GM10248 (cell line): Measurements from ENCODE around the gene NRXN2.

Experiments used
- CTCF ChIA-PET: fragments of 300-600 bp; sonication (Branson Sonifier 250); formaldehyde crosslinking; extraction: SDS; loops from one replicate; lab custom pipeline; 2021; ENCODE audit warnings: antibody characterized with exemption; lab: Yijun Ruan, JAX
- POLR2A ChIA-PET: fragments of 350-650 bp; sonication (Branson Sonifier 250); formaldehyde crosslinking; extraction: SDS; loops from one replicate; lab custom pipeline; 2020; ENCODE audit warnings: antibody characterized with exemption; lab: Yijun Ruan, JAX
- DNase-seq: peaks from one replicate; pipeline ENCODE4 v3.0.0; 2012; ENCODE audit errors: extremely low spot score
- TF ChIP-seq, protein P1 (sequence below): IDR thresholded peaks from 2 replicates; pipeline ENCODE4 v1.5.1; 2012; ENCODE audit warnings: mild to moderate bottlenecking, low read depth; ENCODE audit errors: extremely low read depth, missing control alignments, control extremely low read depth

Gene NRXN2

DNA sequence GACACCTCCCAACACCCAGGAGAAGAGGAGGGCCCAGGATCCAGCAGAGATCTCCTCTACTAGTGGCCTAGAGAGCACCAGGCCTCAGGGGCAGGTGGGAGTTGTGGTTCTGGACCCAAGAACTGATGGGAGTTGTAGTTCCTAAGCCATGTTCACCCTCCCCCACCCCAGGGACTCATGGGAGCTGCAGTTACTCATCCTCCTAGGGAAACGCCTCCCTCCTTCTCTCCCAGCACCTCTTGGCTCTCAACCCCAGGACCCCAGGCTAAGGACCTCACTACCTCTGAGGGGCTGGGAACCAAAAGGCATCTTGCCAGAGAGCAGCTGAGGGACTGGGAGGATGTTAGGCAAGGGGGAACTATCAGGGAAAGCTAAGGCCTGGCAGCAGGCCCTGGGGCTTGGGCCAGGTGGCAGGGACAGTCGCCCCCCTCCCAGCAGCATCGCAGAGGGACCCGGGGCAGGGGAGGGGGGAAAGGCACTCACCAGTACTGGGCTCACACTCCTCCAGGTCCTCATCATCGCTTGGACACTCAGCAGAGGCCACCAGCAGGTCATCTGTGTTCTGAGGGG lies 103.1 kb downstream of the NRXN2 start:
- TF ChIP-seq, protein P1, sequence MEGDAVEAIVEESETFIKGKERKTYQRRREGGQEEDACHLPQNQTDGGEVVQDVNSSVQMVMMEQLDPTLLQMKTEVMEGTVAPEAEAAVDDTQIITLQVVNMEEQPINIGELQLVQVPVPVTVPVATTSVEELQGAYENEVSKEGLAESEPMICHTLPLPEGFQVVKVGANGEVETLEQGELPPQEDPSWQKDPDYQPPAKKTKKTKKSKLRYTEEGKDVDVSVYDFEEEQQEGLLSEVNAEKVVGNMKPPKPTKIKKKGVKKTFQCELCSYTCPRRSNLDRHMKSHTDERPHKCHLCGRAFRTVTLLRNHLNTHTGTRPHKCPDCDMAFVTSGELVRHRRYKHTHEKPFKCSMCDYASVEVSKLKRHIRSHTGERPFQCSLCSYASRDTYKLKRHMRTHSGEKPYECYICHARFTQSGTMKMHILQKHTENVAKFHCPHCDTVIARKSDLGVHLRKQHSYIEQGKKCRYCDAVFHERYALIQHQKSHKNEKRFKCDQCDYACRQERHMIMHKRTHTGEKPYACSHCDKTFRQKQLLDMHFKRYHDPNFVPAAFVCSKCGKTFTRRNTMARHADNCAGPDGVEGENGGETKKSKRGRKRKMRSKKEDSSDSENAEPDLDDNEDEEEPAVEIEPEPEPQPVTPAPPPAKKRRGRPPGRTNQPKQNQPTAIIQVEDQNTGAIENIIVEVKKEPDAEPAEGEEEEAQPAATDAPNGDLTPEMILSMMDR = no peak
- ChIA-PET POLR2A (no interaction called here), CTCF (no interaction called here)
- no peak for DNase-seq

DNA sequence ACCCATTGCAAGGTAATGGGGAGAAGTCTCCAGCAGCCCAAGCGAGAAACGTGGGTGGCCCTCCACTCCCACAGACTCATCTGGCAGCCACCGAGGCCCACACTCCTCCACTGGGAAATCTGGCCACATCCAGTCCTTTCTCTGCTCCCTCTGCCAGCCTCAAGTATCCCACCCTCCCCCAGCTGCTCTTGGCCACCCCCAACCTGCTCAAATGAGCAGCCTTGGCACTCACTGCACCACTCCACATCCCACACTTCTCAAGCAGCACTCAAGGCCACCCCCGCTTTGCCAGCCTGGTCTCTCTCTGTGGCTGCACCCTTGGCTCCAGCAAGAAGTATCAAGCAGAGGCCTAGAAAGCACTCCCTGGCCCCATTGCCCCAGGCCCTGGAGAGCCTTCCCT lies 103.8 kb downstream of the NRXN2 start:
- no peak for DNase-seq
- CTCF ChIA-PET = interaction anchor here (2.9 kb wide), 1 partner anchor 31 kb away, joined by 9 read pairs; no protein-coding TSS in a partner anchor
- TF ChIP-seq, protein P1 = no peak
- POLR2A ChIA-PET = interaction anchor here (0.6 kb wide), 1 partner anchor 293 kb away, joined by 9 read pairs; no protein-coding TSS in a partner anchor

DNA sequence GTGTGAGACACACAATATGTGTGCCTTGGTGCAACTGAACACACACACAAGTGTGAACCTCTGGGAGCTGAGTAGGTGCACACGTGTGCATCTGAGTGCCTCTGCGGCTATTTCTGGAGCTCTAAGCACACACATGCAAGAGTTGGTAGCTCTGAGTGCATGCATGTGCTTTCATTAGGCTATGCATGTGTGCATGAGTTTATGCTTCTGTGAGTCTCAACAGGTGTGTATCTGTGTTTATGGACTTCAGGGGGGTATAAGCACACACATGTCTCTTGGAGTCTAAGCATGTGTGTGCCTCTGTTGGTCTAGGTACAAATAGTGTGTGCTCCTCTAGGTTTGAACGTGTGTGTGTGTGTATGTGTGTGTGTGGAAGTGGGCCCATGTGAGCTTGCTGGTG lies 106.2 kb downstream of the NRXN2 start:
- ChIA-PET CTCF (interaction anchor here (2.9 kb wide), 1 partner anchor 34 kb away, joined by 9 read pairs; no protein-coding TSS in a partner anchor), POLR2A (no interaction called here)
- TF ChIP-seq, protein P1 = no peak
- DNase-seq = no peak

DNA sequence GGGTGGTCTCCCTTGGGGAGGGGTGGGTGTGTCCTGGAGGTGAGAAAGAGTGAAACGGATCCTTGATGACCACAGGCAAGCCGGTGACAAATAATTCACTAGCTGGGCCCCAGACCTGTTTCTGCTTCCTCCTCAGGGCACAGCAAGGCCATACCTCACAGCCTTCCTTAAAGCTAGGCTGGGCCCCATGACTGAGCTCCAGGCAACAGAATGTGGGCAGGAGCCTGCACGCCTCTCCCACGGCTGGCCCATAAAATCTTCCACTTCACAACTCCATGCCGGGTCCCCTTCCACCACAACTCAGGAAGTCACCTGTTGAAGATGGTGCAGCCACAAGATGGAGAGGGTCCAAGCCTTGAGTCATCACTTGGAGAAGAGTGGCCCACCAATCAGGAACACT lies 108.1 kb downstream of the NRXN2 start:
- ChIA-PET POLR2A (no interaction called here), CTCF (interaction anchor here (1.0 kb wide), 1 partner anchor 74 kb away, joined by 3 read pairs; no protein-coding TSS in a partner anchor)
- no peak for DNase-seq
- TF ChIP-seq, protein P1 = no peak

DNA sequence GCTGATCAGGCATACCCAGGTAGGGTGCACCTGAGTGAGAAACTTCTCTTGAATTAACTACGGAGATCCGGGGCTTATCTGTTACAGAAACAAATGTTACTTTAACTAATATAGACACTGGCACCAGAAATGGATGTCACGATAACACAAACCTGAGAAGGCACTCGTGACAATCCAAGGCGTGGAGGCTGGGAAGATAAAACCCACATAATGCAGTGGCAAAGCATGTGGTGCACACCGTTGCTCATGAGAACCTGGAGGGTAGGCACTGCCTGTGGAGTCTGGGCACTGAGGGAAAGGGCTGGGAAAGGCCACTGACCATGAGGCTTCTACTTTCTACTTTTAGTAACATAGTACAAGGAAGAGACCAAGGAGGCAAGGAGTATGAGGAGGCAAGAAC lies 109.3 kb downstream of the NRXN2 start:
- CTCF ChIA-PET = no interaction called here
- no peak for DNase-seq
- TF ChIP-seq, protein P1 = no peak
- POLR2A ChIA-PET = no interaction called here

DNA sequence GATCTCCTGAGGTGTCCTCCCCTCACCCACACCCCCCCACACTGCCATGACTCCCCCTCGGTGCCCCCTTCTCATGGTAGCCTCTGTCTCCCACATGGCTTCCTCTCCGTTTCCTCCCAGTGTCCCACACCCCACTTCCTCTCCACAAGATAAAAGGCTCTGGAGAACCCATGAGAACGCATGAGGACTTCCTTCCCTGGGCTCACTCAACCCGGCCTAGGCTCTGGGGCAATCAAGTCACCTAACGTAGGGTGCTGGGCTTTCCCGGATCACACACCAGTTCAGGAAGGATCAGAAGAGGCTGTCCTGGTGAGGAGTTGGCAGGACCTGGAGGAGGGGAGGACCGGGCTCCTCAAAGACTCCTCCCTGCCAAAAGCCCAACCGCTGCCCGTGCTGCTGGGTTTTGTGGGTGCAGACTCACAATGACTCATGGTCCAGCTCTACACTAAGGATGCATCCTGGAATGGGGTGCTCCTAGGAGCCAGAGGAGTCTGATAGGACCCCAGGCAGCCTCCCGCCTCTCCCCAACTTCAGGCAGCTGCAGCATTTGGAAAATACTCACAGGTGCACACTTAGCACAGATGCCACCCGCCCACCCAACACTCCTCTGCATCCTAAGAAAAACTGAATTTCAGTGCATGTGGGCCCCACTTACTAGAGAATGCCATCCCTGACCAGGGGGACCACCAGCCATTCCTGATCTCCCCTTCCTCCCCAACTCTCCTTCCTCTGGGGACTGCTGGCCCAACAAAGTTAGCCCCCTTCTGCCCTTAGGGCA lies 110.9 kb downstream of the NRXN2 start:
- ChIA-PET CTCF (no interaction called here), POLR2A (no interaction called here)
- no peak for DNase-seq

More for the DNA sequence above, 110.9 kb downstream of the NRXN2 start:
- TF ChIP-seq, protein P1 = no peak
